Tibial nerve (tissue), 4 donors: ENCODE results near the gene SPSB3.

Experiments used
- EP300 ChIP-seq, 2 donors: sonication (generic); formaldehyde crosslinking; IDR thresholded peaks; one replicate each; pipeline ENCODE4 v1.6.1; 2017; ENCODE audit warnings: antibody characterized with exemption in 2 of 2, mild to moderate bottlenecking in 1 of 2
- POLR2A ChIP-seq, 2 donors: fragments of 450-650 bp; IDR thresholded peaks; one replicate each; pipeline ENCODE4 v1.6.1; 2017; ENCODE audit warnings: antibody characterized with exemption in 2 of 2, mild to moderate bottlenecking in 2 of 2, moderate library complexity in 2 of 2
- TF ChIP-seq, protein P1 (sequence below), 5 experiments: fragments of 200-600 bp in 3 of 5; fragments of 450-650 bp in 2 of 5; sonication (generic) in 3 of 5; IDR thresholded peaks; one replicate each; pipeline ENCODE4 v1.5.1; 2016 to 2019; ENCODE audit warnings: antibody characterized with exemption in 5 of 5, mild to moderate bottlenecking in 3 of 5, moderate library complexity in 2 of 5

- TF ChIP-seq, protein P1, sequence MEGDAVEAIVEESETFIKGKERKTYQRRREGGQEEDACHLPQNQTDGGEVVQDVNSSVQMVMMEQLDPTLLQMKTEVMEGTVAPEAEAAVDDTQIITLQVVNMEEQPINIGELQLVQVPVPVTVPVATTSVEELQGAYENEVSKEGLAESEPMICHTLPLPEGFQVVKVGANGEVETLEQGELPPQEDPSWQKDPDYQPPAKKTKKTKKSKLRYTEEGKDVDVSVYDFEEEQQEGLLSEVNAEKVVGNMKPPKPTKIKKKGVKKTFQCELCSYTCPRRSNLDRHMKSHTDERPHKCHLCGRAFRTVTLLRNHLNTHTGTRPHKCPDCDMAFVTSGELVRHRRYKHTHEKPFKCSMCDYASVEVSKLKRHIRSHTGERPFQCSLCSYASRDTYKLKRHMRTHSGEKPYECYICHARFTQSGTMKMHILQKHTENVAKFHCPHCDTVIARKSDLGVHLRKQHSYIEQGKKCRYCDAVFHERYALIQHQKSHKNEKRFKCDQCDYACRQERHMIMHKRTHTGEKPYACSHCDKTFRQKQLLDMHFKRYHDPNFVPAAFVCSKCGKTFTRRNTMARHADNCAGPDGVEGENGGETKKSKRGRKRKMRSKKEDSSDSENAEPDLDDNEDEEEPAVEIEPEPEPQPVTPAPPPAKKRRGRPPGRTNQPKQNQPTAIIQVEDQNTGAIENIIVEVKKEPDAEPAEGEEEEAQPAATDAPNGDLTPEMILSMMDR (IDR thresholded peaks at IDR 0.05), result no peak
- TF ChIP-seq POLR2A (IDR thresholded peaks at IDR 0.05), result no peak
- TF ChIP-seq EP300 (IDR thresholded peaks at IDR 0.05), result no peak
Observed at GRCh38 chr16:1768767-1769401, 13.5 kb downstream of the SPSB3 start.
